NCI-H524 treated with DMSO at 0.1 percent for 48 hours (cell line): Measurements from ENCODE around the gene AP3D1.
"Not testable (repeated sequence)": the region's sequence is repeated elsewhere in the genome, so short reads cannot be mapped to it uniquely, and the experiment has no call there.

Experiments
- DNase-seq: peaks from one replicate; lab custom pipeline; 2025; lab: John Stamatoyannopoulos, UW

The AP3D1 gene

DNA sequence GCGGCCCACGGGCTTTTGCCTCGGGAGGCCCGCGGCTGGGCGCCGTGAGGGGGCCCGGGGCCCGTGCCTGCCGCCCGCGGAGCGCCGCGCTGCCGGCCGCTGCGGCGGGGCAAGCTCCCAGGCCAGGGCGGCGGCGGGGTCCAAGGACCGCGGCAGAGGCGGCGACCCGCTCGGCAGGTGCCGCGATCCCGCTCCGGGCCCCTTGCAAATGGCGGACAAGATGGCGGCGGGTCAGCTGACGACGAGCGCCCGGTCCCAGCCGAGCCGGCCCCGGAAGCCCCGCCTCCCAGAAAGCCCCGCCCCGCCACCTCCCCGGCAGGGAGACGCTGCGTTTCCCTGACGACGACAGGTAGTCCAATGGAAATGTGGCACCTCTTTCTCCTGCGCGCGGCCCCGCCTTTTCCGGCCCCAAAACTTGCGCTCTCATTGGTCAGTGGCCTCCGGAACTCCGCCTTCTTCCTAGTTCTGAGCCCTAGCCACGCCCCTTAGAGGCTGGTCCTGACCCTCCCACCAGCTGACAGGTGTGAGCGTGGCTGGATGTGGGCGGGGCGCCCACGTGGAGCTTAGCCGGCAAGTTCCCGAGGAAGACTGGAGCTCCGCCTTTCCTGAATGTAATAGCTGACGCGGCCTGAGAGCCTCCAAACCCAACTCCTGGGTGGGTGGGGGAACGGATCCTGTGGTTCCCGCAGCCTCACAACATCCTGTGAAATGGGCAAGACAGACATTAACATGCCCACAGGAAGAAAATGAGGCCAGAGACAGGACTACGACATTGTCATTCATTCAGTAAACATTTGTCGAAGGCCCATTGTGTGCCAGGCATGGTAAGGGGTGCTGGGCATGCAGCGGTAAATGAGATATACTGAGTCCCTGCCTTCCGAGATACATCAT, at the start of gene AP3D1:
AP3D1 (minus strand) TSS at position 228 of the 891 bp plus-strand sequence. CDS start 232 bp downstream, outside the sequence.
- peak; percentile 97 for DNase-seq

DNA sequence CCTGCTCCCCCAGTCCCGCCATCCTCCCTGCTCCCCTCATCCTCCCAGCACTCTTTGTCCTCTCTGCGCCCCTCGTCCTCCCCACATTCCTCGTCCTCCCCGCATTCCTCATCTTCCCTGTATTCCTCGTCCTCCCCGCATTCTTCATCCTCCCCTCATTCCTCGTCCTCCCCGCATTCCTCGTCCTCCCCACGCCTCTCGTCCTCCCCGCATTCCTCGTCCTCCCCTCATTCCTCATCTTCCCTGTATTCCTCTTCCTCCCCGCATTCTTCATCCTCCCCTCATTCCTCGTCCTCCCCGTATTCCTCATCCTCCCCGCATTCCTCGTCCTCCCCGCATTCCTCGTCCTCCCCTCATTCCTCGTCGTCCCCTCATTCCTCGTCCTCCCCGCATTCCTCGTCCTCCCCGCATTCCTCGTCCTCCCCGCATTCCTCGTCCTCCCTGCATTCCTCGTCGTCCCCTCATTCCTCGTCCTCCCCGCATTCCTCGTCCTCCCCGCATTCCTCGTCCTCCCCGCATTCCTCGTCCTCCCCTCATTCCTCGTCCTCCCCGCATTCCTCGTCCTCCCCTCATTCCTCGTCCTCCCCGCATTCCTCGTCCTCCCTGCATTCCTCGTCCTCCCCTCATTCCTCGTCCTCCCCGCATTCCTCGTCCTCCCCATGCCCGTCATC, 49.4 kb upstream of the AP3D1 start:
- not testable (repeated sequence) for DNase-seq

DNA sequence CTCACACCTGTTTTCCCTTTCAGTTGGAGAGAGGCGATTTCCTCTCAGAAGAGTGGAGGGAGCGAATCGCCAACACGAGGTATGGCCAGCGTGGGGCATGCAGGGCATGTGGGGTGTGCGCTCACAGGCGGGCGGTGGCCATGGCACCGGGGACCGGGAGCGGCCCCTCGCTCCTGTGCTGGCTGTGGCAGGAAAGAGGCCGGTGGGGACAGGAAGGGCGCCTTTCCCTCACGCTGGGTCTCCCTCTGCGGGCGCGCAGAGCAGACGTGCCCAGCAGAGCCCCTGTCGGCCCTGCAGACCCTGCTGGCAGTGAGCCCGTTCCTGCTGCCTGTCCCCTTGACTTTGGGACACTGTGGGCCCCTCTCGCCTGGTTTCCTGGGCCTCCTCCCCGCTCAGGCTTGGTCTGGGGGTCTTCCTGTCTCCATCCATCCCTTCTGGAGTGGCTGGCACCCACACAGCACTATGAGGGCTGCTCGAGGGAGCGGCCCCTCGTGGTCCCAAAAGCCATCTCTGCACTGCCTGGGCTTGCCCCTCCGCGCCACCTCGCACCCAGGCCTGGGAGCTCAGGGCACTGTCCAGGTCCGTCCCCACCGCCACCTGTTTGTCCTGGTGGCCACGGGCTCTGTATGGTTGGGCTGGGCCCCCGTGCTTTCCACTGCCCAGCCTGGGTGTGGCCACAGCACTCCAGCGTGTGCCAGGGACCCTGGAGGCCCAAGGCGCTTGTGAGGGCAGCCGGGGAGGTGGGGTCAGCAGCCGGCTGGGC, 48.7 kb upstream of the AP3D1 start:
- DNase-seq: no peak

DNA sequence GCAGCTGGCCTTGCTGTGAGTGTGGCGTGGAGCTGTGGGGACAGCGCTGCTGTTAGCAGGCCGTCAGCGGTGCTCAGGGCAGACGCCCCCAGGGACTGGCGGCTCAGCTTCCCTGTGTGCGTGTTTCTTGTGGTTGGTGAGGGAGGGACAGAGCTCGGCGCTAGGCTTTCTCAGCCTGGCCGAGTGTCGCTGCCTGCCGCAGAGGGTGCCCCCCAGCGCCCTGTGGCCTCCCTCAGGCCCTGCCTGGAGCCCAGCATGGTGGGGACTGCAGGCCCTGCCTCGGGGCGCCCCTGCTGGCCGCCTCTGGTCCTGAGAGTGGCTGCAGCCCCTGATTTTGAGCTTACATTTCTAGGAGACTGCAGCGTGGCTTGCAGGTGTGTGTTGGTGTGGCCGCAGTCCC, 47.8 kb upstream of the AP3D1 start:
- DNase-seq: no peak

DNA sequence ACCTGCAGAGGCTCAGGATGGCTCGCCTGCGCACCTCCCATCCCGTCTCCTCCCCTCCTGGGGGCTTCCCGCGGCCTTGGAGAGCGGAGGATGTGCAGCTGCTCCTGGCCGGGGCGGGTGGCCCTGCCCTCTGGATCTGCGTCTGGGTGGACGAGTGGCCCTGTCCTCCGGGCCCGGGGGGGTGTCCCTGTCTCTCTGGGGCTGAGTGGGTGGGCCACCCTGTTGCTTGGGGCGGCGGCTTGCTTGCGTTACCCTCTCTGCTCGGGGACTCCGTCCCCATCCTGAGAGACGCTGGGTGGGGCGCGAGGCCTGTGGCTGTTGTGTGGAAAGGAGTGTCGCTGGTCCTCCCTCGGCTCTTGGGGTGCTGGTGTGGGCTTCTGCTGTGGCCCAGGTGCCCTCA, 47.0 kb upstream of the AP3D1 start:
- DNase-seq: no peak

DNA sequence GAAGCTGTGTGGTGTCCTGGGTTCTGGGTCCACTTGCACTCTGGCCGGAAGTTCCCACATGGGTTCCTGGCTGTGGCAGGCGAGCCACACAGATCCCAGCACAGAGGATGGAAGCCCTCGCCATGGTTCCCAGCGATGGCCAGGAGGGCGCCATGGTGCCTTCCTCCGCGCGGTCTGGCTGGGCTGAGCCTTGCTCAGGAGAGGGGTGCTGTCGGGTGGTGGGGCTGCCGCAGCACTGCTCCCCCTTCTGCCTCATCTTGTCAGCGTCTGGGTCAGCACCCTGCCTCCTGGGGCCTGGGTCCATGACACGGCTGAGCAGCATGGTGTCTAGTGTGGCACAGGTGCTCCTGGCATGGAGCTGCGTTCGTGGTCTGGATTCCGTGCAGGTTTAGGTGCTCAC, 45.9 kb upstream of the AP3D1 start:
- DNase-seq: no peak

DNA sequence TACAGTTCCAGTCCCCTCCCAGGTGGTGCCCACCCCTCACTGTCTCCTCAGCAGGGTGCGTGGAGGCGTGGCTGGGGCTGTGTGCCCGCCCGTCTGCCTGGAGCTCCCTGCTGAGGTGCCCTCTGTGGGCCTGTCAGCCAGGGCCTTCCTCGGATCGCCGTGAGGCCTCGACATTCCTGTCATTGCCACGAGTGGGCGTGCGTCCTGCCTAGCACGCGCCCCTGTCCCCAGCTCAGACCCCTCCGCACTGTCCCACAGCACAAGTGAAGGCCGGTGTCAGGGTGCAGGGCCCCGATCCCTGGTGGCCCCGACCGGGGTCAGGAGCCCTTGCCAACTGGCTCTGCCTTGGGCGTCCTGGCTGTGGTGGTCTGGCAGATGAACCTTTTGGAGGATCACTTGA, 44.5 kb upstream of the AP3D1 start:
- DNase-seq: no peak

DNA sequence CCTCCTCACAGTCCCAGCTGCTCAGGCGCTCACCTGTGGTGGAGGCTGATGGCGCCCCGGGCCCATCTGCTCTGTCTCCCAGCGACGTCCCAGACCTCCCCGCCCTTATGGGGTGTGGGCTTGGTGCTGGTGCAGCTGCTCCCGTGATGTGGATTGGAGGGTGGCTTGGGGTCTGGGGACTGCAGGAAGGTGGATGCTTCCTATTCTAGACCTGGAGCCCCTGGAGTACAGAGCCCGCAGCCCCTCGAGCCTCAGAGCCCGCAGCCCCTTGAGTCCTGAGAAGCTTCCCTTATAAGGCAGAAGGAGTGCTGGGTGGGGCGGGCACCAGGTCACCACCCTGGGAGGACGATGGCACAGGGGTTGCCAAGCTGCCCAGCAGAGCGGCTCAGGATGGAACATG, 44.0 kb upstream of the AP3D1 start:
- no peak for DNase-seq

DNA sequence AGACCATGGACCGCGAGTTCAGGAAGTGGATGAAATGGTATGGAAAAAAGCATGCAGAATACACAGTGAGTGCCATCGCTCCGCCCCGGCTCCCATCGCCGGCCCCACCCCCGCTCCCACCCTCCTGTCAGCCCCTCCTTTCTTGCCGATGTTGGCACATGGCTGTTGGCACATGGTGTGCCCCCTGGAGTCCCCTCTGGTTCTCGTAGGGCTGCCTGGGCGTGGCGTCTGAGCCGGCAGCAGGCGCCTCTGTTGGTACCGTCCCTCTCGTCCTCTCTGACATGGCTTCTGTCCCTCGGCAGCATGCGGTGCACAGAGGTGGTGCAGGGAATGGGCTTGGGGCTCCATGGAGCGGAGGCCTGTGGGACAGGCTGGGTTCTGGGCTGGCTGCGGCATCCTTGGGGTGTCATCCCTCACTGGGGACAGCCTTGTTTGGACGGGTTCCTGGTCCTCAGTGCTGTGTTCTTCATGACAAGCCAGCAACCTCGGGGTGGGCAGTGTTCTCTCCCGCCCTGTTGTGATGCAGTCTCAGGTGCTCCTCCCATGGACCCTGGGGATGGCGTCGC, 43.2 kb upstream of the AP3D1 start:
- DNase-seq: no peak

DNA sequence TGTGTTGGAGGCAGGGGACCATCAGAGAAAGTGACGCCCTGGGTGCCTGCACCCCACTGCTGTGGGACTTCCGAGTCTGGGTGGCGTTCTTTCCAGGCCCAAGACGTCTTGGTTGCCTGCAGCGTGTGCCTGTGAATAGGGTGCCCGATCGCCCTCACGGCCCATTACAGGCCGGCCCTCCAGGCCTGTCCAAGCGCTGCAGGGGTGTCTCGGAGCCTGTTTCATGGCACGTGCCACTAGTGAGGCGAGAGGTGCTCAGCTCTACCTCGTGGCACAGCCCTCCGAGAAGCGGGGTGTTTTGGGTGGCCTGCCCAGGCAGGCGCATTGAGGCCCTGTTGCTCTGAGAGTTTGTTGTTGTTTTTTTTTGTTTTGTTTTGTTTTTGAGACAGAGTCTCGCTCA, 42.4 kb upstream of the AP3D1 start:
- DNase-seq: no peak

DNA sequence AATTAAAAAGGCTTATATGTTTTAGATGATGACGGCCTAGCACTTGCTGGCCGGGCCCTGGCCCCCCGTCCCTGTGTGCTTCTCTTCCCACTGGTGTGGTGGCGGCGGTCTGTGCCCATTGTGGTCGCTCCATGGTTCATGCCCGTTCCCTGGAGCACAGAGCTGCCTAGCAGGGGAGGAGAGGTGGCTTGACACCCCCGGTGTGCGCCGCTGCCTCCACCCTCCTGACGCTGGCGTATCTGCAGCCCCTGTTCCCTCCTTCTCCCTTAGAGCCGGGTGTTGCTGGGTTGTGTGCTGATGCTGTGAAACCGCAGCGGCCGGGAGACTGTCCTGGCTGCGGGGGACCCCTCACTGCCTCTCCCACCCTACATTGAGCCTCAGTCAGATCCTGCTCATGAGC, 41.5 kb upstream of the AP3D1 start:
- DNase-seq: no peak

DNA sequence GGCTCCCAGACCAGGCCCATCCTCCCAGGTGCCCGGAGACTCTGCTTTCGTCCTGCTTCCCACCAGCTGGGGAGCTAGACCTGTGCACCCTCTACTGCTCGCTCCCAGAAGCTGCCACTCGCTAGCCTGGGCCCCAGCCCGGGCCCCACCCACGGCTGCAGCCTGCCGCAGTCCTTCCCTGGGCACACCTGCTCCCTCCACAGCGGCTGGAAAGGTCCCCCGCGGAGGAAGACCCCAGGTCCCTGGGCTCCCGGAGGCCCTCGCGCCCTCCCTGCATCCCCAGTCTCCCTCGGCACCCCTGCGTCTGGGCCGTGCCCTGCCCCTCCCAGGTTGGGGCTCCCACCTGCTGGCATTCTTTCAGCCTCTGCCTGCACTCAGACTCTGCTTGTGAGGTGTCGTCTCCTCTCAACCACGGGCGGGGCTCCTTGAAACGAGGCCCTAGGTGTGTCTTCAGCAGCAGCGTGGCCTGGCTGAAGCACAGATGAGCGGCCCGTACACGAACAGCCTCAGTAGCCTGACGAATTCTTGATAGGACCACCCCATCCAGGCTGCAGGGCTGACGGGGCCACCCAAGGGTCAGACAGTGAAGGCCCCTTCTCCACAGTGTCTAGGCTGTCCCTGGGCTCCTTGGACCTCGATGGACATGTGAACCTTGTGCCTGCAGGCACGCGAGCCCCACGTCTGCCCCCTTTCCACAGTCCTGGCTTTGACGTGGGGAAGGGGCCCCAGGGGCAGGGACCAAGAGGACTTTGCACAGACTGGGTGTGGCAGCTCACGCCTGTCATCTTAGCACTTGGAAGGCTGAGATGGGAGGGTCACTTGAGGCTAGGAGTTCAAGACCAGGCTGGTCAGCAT, 40.3 kb upstream of the AP3D1 start:
- no peak for DNase-seq

DNA sequence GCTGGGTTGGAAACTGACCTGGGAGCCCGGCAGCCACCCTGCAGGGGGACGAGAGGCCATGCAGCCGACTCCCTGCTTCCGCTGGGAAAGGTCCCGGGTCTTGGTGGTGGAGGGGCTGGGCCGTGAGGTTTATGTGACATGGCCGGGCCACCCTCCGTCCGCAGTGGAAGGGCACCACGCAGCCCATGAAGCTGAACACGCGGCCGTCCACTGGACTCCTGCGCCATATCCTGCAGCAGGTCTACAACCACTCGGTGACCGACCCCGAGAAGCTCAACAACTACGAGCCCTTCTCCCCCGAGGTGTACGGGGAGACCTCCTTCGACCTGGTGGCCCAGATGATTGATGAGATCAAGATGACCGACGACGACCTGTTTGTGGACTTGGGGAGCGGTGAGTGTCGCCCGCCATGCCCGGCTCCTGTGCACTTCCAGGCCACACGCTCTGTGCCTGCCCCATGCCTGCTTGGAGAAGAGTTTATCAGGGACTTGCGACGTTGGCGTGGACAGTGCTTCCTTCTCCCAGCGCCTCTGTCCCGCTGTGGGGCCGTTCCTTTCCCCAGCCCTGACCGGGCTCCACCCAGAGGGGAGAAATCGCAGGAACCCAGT, 39.6 kb upstream of the AP3D1 start:
- DNase-seq: no peak

DNA sequence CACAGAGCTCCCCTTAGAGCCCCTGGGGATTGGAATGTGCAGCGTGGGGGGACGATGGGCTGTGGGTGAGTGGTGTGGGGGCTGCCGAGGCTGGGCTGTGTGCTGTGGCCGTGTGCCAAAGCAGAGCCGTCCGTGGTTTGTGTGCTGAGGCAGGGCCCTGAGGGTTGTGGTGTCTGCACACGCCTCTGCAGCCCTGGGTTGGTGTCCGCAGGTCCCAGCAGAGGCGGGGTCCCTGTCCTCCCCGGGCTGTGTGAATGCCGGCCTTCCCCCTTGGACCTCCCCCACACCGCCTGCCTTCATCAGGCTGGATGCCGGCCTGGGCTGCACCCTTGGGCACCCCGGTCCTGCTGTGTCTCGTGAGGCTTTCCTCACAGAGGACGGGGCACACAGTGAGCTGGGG, 38.5 kb upstream of the AP3D1 start:
- no peak for DNase-seq

DNA sequence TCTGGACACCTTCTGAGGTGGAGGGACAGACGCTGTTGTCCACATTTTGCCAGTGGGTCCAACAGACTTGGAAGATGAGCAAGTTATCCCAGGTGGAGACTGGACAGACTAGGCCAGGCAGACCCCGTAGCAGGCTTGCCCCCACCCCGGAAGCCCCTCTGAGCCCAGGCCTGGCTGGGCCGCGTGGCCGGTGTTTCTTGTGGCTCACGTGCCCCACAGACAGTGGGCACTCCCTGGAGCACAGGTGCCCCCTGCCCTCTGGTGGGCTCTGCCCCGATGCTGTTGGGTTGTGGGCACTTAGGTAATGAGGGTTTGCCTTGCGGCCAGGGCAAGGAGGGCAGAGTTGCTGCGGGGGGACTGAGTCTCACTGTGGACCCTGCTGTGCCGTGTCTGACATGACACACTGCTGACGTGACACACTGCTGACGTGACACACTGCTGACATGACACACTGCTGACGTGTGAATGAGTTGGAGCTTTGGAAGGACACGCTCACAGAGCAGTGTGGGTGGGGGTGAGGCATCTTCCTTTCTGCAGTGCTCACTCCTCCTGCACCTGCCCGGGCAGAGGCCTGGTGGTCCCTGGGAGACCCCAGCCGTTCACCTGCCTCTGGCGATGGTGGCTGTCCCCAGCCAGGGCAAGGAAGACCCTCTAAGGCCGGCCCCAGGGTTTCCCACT, 37.5 kb upstream of the AP3D1 start:
- DNase-seq: no peak

DNA sequence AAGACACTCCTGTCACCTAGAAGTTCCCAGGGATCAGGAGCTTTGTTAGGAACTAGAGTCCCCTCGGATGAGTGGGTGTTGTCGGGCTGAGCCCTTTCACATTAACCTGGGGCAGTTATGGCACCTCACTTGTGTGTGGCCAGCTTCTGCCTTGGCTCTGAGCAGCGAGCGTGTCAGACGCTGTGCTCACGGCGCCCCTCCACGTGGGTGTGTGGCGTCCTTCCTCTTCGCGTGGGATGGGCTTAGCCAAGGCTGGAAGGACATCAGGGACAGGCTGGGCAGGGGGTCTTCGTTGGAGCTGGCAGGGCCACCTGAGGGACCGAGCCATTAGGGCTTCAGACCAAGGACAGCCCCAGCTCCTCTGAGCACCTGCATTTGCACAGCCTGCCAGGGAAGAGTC, 35.8 kb upstream of the AP3D1 start:
- no peak for DNase-seq

DNA sequence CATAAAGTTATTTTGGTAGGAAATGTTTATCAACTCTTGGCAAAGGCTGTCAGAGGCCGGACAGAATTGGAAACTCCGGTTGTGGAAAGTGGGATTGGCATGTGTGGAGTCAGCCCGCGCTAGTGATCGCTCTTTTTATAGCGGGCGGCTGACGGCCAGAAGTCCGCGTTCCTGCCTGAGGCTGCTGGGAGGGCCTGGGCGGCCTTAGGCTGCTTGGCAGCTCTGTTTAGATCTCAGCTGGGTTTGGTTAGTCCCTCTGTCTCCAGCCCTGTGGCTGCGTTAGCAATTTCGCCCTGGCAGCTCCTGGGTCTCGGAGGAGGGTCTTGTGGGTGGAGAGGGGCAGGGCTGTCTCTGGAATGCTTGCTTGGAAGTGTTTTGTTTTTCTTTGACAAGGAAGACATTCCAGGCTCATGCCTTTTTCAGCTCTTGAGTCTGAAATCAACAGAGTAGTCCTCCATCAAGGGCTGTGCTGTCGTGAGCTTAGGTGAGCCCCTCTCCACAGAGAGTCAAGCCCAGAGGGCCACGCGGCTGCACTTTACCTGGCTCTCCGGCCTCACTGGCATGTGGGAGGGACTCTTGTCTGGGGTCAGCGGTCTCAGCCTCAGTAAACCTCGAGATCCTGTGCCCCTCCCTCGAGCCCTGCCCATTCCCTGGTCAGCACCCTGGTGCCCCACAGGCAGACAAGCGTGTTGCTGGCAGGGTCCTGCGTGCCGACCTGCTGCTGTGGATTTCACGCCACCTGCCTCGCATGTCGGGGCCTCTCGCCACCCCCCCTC, 34.9 kb upstream of the AP3D1 start:
- no peak for DNase-seq

DNA sequence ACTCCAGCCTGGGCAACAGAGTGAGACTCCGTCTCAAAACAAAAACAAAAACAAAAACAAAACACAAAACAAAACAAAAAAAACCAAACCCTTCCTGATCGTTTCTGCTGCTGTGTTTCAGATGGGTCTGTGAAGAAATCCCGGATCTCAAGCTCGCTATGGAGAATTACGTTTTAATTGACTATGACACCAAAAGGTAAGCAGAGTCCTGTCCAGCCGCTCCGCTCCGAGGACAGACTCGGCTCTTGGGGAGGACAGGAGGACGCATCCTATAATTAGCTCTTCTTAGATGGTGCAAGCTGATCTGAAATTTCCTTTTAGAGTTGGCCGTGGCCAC, 34.3 kb upstream of the AP3D1 start:
- DNase-seq: no peak

DNA sequence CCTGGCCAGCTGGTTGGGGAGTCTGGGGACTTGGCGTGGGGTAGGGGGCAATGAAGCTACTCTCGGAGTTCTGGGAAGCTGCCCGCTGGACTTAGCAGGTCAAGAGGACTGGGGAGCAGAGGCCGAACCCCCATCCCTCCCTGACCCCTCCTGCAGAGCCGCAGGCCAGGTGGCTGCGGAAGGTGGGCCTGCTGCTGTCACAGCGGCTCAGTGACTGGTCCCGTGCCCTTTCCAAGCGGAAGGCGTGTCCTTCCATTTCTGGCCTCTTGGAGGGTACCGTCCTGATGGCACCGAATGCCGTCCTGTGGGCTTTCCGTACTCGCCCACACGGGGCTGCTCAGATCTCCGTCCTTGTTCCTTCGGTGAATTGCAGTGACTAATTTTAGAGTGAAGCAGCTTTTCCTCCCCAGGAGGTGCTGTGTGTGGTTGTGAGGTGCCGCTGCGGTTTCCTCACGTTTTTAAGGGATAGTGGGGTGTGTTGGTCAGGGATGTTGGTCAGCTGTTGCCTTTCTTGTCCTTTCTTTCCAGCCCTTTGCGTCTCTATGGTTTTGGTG, 33.1 kb upstream of the AP3D1 start:
- DNase-seq: no peak

DNA sequence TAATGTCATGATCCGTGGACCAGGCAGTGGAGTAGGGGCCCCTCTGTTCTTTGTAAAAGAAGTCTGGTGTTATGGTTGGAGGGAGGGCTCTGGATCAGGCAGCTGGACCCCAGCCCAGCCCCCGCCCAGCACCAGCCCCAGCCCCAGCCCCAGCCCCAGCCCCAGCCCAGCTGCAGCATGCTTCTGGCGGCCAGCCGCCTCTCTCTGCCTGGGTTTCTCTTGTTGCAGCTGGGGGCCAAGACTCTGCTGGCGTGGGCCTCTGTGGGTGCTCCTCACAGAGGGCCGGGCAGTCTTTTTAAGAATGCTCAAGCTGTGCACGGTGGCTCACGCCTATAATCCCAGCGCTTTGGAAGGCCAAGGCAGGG, 30.2 kb upstream of the AP3D1 start:
- DNase-seq: no peak
